ENCODE results near the gene TMUB1.
A peak's percentile ranks its signal among the peaks of the same experiment; 100 is the strongest.

Gene TMUB1

GRCh38 chr7:151095123-151095797 is 12.0 kb upstream of the TMUB1 start:
- Histone ChIP-seq H3K9ac (ENCODE audit: low read depth, low read length) (no peak overlapping the region), H3K36me3 (ENCODE audit: control insufficient read depth, insufficient read depth, low read length) (no peaks in the 10 kb centered on the region)

DNA sequence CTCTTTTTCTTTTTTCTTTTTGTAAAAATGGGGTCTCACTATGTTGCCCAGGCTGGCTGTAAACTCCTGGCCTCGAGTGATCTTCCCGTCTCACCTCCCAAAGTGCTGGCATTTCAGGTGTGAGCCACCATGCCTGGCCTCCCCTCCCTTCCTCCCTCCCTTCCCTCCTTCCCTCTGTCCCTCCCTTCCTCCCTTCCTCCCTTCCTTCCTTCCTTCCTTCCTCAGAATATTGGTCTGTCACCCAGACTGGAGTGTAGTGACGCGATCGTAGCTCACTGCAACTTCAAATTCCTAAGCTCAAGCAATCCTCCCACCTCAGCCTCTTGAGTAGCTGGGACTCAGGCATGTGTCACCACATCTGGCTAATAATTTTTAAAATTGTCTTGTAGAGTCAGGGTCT is 11.4 kb upstream of the TMUB1 start:
- Histone ChIP-seq H3K9me3 (ENCODE audit: control insufficient read depth, insufficient read depth, low read length) (no peaks in the 10 kb centered on the region), H3K9ac (ENCODE audit: low read depth, low read length) (no peak overlapping the region), H3K4me3 (ENCODE audit: low read depth, low read length) (no peak overlapping the region), H3K4me1 (ENCODE audit: control insufficient read depth, insufficient read depth, low read length) (peaks cover 2% of the 10 kb centered on the region), H3K36me3 (ENCODE audit: control insufficient read depth, insufficient read depth, low read length) (no peaks in the 10 kb centered on the region), H3K27me3 (ENCODE audit: control insufficient read depth, insufficient read depth, low read length) (peaks cover 2% of the 10 kb centered on the region)

More at GRCh38 chr7:151095123-151095797, 12.0 kb upstream of the TMUB1 start:
- H3K4me3 ChIP-seq (ENCODE audit: low read depth, low read length) = no peak overlapping the region
- H3K9me3 ChIP-seq (ENCODE audit: control insufficient read depth, insufficient read depth, low read length) = no peaks in the 10 kb centered on the region
- H3K27me3 ChIP-seq (ENCODE audit: control insufficient read depth, insufficient read depth, low read length) = no peaks in the 10 kb centered on the region
- no peaks in the 10 kb centered on the region for H3K4me1 ChIP-seq (ENCODE audit: control insufficient read depth, insufficient read depth, low read length)

DNA sequence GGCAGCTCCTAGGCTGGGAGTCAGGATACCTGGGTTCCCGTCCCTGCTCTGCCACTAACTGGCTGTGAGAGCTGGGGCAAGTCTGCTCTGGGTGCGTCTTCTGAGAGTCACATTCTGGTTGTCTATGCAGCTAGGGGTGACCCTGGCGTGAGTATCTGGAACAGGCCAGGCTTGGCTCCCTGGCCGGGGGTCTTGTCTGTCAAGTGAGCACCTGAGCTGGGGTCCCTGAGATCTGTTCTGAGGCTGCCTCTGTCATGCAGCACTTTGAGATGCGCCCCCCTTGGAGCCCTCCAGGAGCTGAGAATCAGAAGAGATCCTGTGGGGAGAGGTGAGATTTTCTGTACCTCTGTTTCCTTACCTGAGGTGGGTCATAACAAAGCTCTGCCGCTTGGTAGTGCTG is 10.5 kb upstream of the TMUB1 start:
- Histone ChIP-seq H3K4me3 (ENCODE audit: low read depth, low read length) (no peak overlapping the region), H3K27me3 (ENCODE audit: control insufficient read depth, insufficient read depth, low read length) (peaks cover 9% of the 10 kb centered on the region), H3K9me3 (ENCODE audit: control insufficient read depth, insufficient read depth, low read length) (no peaks in the 10 kb centered on the region), H3K4me1 (ENCODE audit: control insufficient read depth, insufficient read depth, low read length) (peaks cover 10% of the 10 kb centered on the region), H3K9ac (ENCODE audit: low read depth, low read length) (no peak overlapping the region), H3K36me3 (ENCODE audit: control insufficient read depth, insufficient read depth, low read length) (no peaks in the 10 kb centered on the region)

DNA sequence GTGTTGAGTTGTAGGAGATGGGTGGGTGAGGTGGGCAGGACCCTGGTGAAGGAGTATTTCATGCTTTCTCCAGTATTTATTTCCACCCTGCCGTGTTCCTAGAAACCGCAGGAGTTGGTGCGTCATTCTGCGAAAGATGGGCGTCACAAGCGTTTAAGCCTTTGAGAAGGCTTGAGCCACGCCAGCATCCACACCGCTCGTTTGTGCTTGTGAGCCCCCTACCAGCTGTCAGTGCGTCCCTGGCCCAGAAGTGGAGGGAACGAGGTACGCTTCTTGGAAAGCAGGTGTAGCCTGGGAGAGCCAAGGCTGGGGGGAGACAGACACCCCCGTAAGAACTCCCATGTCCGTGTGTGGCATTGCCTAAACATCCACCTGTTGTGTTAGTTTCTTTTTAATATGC is 8.7 kb upstream of the TMUB1 start:
- Histone ChIP-seq H3K36me3 (ENCODE audit: control insufficient read depth, insufficient read depth, low read length) (no peaks in the 10 kb centered on the region), H3K27me3 (ENCODE audit: control insufficient read depth, insufficient read depth, low read length) (peaks cover 25% of the 10 kb centered on the region), H3K9ac (ENCODE audit: low read depth, low read length) (no peak overlapping the region), H3K4me3 (ENCODE audit: low read depth, low read length) (no peak overlapping the region), H3K9me3 (ENCODE audit: control insufficient read depth, insufficient read depth, low read length) (no peaks in the 10 kb centered on the region), H3K4me1 (ENCODE audit: control insufficient read depth, insufficient read depth, low read length) (peaks cover 17% of the 10 kb centered on the region)

DNA sequence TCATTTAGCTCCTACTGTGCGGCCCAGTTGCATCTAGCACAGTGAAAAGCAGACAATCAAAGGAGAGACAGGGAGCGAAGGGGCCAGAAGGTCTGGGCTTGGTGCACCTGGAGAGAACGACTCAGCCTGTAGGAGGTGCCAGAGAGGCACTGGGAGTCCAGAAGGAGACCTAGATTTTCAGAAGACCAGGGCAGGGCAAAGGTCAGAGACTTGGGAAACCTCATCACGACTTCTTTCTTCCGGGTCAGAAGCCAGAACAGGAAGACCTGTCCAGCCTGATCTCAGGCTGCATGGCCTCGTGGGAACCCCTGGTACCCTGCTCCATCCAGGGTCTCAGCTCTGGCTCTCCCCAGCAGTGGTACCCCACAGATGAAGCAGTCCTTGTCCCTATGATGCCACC is 8.1 kb upstream of the TMUB1 start:
- Histone ChIP-seq H3K36me3 (ENCODE audit: control insufficient read depth, insufficient read depth, low read length) (no peaks in the 10 kb centered on the region), H3K27me3 (ENCODE audit: control insufficient read depth, insufficient read depth, low read length) (peaks cover 26% of the 10 kb centered on the region), H3K4me1 (ENCODE audit: control insufficient read depth, insufficient read depth, low read length) (peaks cover 17% of the 10 kb centered on the region), H3K9me3 (ENCODE audit: control insufficient read depth, insufficient read depth, low read length) (no peaks in the 10 kb centered on the region), H3K4me3 (ENCODE audit: low read depth, low read length) (no peak overlapping the region), H3K9ac (ENCODE audit: low read depth, low read length) (no peak overlapping the region)

DNA sequence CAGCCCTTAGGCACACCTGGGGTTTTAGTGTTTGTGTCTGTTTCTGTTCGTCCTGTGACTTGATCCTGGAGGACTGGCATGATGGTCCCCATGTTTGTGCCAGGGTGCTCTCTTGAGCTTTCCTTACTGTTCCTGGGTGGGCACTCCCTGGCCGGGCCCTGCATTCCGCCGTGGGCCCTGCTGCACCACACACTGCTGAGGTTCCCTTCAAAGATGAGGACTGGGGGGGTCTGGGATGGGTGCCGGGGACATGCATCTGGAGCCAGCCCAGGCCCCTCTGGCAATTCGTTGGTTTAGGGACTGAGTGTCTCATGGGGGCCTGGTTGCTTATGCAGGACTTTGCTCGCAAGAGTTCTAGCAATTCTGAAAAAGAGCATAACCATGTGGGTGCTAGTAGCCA is 7.7 kb upstream of the TMUB1 start:
- peaks cover 17% of the 10 kb centered on the region for H3K4me1 ChIP-seq (ENCODE audit: control insufficient read depth, insufficient read depth, low read length)
- no peaks in the 10 kb centered on the region for H3K9me3 ChIP-seq (ENCODE audit: control insufficient read depth, insufficient read depth, low read length)
- no peak overlapping the region for H3K9ac ChIP-seq (ENCODE audit: low read depth, low read length)
- no peaks in the 10 kb centered on the region for H3K36me3 ChIP-seq (ENCODE audit: control insufficient read depth, insufficient read depth, low read length)
- H3K27me3 ChIP-seq (ENCODE audit: control insufficient read depth, insufficient read depth, low read length) = peaks cover 26% of the 10 kb centered on the region
- H3K4me3 ChIP-seq (ENCODE audit: low read depth, low read length) = no peak overlapping the region

GRCh38 chr7:151089893-151090730 is 6.8 kb upstream of the TMUB1 start:
- no peak overlapping the region for H3K4me3 ChIP-seq (ENCODE audit: low read depth, low read length)

GRCh38 chr7:151088856-151089699 is 5.8 kb upstream of the TMUB1 start:
- Histone ChIP-seq H3K27me3 (ENCODE audit: control insufficient read depth, insufficient read depth, low read length) (peaks cover 41% of the 10 kb centered on the region), H3K4me3 (ENCODE audit: low read depth, low read length) (peak overlapping the region; percentile 70), H3K9me3 (ENCODE audit: control insufficient read depth, insufficient read depth, low read length) (no peaks in the 10 kb centered on the region), H3K36me3 (ENCODE audit: control insufficient read depth, insufficient read depth, low read length) (no peaks in the 10 kb centered on the region), H3K4me1 (ENCODE audit: control insufficient read depth, insufficient read depth, low read length) (peaks cover 21% of the 10 kb centered on the region), H3K9ac (ENCODE audit: low read depth, low read length) (no peak overlapping the region)

More at GRCh38 chr7:151089893-151090730, 6.8 kb upstream of the TMUB1 start:
- H3K36me3 ChIP-seq (ENCODE audit: control insufficient read depth, insufficient read depth, low read length) = no peaks in the 10 kb centered on the region
- H3K9ac ChIP-seq (ENCODE audit: low read depth, low read length) = no peak overlapping the region
- H3K27me3 ChIP-seq (ENCODE audit: control insufficient read depth, insufficient read depth, low read length) = peaks cover 32% of the 10 kb centered on the region
- no peaks in the 10 kb centered on the region for H3K9me3 ChIP-seq (ENCODE audit: control insufficient read depth, insufficient read depth, low read length)
- H3K4me1 ChIP-seq (ENCODE audit: control insufficient read depth, insufficient read depth, low read length) = peaks cover 21% of the 10 kb centered on the region

DNA sequence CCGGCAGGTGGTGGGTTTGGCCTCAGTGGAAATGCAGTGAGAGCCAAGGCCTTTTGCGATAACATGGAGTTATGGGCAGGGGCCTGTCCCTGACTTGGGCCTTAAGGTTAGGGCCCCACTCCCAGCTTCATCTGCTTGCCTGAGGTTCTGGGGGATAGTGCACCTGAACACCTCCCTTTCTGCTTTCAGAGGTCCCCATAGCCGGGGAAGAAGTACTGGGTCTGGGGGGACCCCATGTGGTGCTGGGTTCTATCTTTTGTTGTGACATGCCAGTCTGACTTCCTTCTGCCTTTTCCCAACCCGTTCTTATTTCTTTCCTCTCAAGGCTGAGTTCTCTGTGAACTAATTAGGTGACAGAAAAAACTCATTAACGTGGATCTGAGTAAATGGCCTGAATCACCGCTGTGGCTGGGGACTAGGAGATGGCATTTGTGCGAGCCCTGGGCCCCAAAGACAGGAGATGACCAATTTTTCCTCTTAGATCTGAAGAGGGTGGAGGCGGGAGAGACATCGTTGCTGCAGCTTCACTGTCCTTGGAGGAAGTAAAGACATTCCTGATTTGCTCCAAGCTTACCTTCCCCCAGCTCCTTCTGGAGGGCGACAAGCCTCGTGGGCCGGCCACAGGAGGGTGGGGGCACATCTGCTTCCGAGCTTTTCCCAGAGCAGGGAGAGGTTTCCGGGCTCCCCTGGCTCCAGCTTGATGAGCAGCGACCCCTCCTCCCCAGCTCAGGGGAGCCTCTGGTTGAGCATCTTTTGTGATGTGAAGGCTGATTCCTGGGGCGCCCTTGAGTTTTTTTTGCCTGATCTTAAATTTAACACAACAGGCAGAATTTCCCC is 4.9 kb upstream of the TMUB1 start:
- peak overlapping the region; percentile 70 for H3K4me3 ChIP-seq (ENCODE audit: low read depth, low read length)
- H3K9me3 ChIP-seq (ENCODE audit: control insufficient read depth, insufficient read depth, low read length) = no peaks in the 10 kb centered on the region
- H3K4me1 ChIP-seq (ENCODE audit: control insufficient read depth, insufficient read depth, low read length) = peaks cover 21% of the 10 kb centered on the region
- H3K36me3 ChIP-seq (ENCODE audit: control insufficient read depth, insufficient read depth, low read length) = no peaks in the 10 kb centered on the region
- H3K27me3 ChIP-seq (ENCODE audit: control insufficient read depth, insufficient read depth, low read length) = peaks cover 47% of the 10 kb centered on the region
- no peak overlapping the region for H3K9ac ChIP-seq (ENCODE audit: low read depth, low read length)

DNA sequence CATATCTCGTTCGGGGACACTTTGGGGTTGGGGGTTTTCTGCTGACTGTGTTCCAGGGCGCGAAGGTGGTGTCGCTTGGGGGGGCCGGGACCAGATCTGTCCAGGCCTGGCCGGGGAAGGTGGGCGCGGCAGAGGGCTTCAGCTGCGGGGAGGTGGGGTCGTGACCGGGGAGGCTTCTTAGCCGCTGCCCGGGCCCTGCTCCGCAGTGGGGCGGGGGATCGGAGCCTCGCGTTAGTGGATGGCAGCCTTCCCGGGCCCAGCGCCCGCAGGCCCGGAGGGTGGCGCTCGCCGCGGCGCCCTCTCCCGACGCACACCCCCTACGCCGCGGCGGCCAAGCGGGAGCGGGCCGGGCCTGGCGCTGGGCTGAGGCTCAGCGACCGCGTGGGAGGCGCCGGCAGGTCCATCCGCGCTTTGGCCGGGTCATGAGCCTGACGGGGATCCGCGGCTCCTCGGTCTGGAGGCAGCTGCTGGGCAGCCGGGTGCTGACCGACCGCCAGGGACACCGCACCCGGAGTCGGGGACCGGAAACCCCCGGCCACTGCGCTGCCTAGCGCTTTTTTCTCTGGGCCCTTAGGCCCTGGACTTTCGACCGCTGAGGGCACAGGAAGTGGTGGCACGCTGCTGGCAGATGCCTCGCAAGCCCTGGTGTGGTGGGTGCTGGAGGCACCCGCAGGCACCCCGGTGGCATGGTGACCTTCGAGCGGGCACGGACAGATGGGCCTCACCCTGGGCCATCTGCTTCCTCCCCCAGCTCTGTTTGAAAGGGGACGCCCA is 4.1 kb upstream of the TMUB1 start:
- no peaks in the 10 kb centered on the region for H3K9me3 ChIP-seq (ENCODE audit: control insufficient read depth, insufficient read depth, low read length)
- H3K4me1 ChIP-seq (ENCODE audit: control insufficient read depth, insufficient read depth, low read length) = peaks cover 23% of the 10 kb centered on the region
- H3K4me3 ChIP-seq (ENCODE audit: low read depth, low read length) = peak overlapping the region; percentile 70
- H3K36me3 ChIP-seq (ENCODE audit: control insufficient read depth, insufficient read depth, low read length) = no peaks in the 10 kb centered on the region
- H3K27me3 ChIP-seq (ENCODE audit: control insufficient read depth, insufficient read depth, low read length) = peaks cover 47% of the 10 kb centered on the region
- H3K9ac ChIP-seq (ENCODE audit: low read depth, low read length) = peak overlapping the region; percentile 37

Measured in iPS-15b (cell line).